ENCODE measurements around the gene ZDHHC14. TPM values are rescaled to one million over a fixed set of nuclear protein-coding genes. Genes with fewer than 3 reads are reported as not detected.

The ZDHHC14 gene
- total and polyA plus RNA-seq, 4 donors = 4.3 to 18.3 (median 8.9) TPM

- no peaks in the 10 kb centered on the region for H3K9me3 ChIP-seq (ENCODE audit: control insufficient read depth in 4 of 4, insufficient read depth in 3 of 4, low read length in 3 of 4)
- H3K9ac ChIP-seq (ENCODE audit: insufficient read depth in 1 of 2, low read length in 2 of 2) = no peak overlapping the region
- no peak overlapping the region for H3K4me3 ChIP-seq
- ATAC-seq (ENCODE audit: insufficient read depth, low FRiP score) = no peak
- H3K27ac ChIP-seq (ENCODE audit: low read depth in 1 of 2, low read length in 1 of 2) = no peak overlapping the region
- H3K4me1 ChIP-seq (ENCODE audit: control insufficient read depth in 5 of 5, insufficient read depth in 5 of 5, low read length in 5 of 5) = peaks cover 0 to 29% (median 8%) of the 10 kb centered on the region in 5 donors
- TF ChIP-seq CTCF (IDR thresholded peaks at IDR 0.05; ENCODE audit: control extremely low read depth, extremely low read depth) = no peak
- WGBS, 2 donors = 88 to 93% methylated on average over 1 of the region's 1 CpG
- no peak for DNase-seq
- no peaks in the 10 kb centered on the region for H3K36me3 ChIP-seq (ENCODE audit: control insufficient read depth in 4 of 4, insufficient read depth in 4 of 4, low read length in 4 of 4)
- no peaks in the 10 kb centered on the region for H3K27me3 ChIP-seq (ENCODE audit: control insufficient read depth in 3 of 3, insufficient read depth in 3 of 3, low read length in 2 of 3)
Measured at GRCh38 chr6:157714153-157714490, 333.1 kb downstream of the ZDHHC14 start.

- peaks cover 0 to 37% (median 8%) of the 10 kb centered on the region in 5 donors for H3K4me1 ChIP-seq (ENCODE audit: control insufficient read depth in 5 of 5, insufficient read depth in 5 of 5, low read length in 5 of 5)
- DNase-seq (peak; percentile 84 to 98 (median 96)), ATAC-seq (ENCODE audit: insufficient read depth, low FRiP score) (peak; percentile 58)
- H3K9me3 ChIP-seq (ENCODE audit: control insufficient read depth in 4 of 4, insufficient read depth in 3 of 4, low read length in 3 of 4) = no peaks in the 10 kb centered on the region
- WGBS, 2 donors = 59 to 70% methylated on average over 6 of the region's 6 CpGs
- no peaks in the 10 kb centered on the region for H3K36me3 ChIP-seq (ENCODE audit: control insufficient read depth in 4 of 4, insufficient read depth in 4 of 4, low read length in 4 of 4)
- H3K27ac ChIP-seq (ENCODE audit: low read depth in 1 of 2, low read length in 1 of 2) = no peak overlapping the region
- H3K9ac ChIP-seq (ENCODE audit: insufficient read depth in 1 of 2, low read length in 2 of 2) = peak overlapping the region in 1 of 2 donors; percentile 66
- no peak overlapping the region for H3K4me3 ChIP-seq
- no peaks in the 10 kb centered on the region for H3K27me3 ChIP-seq (ENCODE audit: control insufficient read depth in 3 of 3, insufficient read depth in 3 of 3, low read length in 2 of 3)
- no peak for TF ChIP-seq CTCF (IDR thresholded peaks at IDR 0.05; ENCODE audit: control extremely low read depth, extremely low read depth)
Measured at GRCh38 chr6:157715728-157716164, 334.8 kb downstream of the ZDHHC14 start.

- DNase-seq = no peak
- TF ChIP-seq CTCF (IDR thresholded peaks at IDR 0.05; ENCODE audit: control extremely low read depth, extremely low read depth) = no peak
- no peak overlapping the region for H3K4me3 ChIP-seq
- no peaks in the 10 kb centered on the region for H3K27me3 ChIP-seq (ENCODE audit: control insufficient read depth in 3 of 3, insufficient read depth in 3 of 3, low read length in 2 of 3)
- ATAC-seq (ENCODE audit: insufficient read depth, low FRiP score) = no peak
- 84 to 91% methylated on average over 12 of the region's 12 CpGs for WGBS, 2 donors
- no peaks in the 10 kb centered on the region for H3K9me3 ChIP-seq (ENCODE audit: control insufficient read depth in 4 of 4, insufficient read depth in 3 of 4, low read length in 3 of 4)
- peaks cover 0 to 37% (median 8%) of the 10 kb centered on the region in 5 donors for H3K4me1 ChIP-seq (ENCODE audit: control insufficient read depth in 5 of 5, insufficient read depth in 5 of 5, low read length in 5 of 5)
- no peak overlapping the region for H3K27ac ChIP-seq (ENCODE audit: low read depth in 1 of 2, low read length in 1 of 2)
- no peaks in the 10 kb centered on the region for H3K36me3 ChIP-seq (ENCODE audit: control insufficient read depth in 4 of 4, insufficient read depth in 4 of 4, low read length in 4 of 4)
- no peak overlapping the region for H3K9ac ChIP-seq (ENCODE audit: insufficient read depth in 1 of 2, low read length in 2 of 2)
Measured at GRCh38 chr6:157716251-157716995, 335.4 kb downstream of the ZDHHC14 start.

Data from lung (tissue), 12 donors.